Cerebellar nuclear complex (tissue), 1 donor: ENCODE results near the gene ACD.
A peak's percentile ranks its signal among the peaks of the same experiment; 100 is the strongest.

Source experiments
- DNase-seq, 2 experiments: peaks; one replicate each; lab custom pipeline; 2025; lab: John Stamatoyannopoulos, UW

The ACD gene

DNA sequence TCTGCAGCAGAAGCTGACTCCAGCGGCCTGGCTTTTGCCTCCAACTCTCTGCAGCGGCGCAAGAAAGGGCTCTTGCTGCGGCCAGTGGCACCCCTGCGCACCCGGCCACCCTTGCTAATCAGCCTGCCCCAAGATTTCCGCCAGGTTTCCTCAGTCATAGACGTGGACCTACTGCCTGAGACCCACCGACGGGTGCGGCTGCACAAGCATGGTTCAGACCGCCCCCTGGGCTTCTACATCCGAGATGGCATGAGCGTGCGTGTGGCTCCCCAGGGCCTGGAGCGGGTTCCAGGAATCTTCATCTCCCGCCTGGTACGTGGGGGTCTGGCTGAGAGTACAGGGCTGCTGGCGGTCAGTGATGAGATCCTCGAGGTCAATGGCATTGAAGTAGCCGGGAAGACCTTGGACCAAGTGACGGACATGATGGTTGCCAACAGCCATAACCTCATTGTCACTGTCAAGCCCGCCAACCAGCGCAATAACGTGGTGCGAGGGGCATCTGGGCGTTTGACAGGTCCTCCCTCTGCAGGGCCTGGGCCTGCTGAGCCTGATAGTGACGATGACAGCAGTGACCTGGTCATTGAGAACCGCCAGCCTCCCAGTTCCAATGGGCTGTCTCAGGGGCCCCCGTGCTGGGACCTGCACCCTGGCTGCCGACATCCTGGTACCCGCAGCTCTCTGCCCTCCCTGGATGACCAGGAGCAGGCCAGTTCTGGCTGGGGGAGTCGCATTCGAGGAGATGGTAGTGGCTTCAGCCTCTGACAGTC lies 2.0 kb upstream of the ACD start:
- DNase-seq, result no peak

DNA sequence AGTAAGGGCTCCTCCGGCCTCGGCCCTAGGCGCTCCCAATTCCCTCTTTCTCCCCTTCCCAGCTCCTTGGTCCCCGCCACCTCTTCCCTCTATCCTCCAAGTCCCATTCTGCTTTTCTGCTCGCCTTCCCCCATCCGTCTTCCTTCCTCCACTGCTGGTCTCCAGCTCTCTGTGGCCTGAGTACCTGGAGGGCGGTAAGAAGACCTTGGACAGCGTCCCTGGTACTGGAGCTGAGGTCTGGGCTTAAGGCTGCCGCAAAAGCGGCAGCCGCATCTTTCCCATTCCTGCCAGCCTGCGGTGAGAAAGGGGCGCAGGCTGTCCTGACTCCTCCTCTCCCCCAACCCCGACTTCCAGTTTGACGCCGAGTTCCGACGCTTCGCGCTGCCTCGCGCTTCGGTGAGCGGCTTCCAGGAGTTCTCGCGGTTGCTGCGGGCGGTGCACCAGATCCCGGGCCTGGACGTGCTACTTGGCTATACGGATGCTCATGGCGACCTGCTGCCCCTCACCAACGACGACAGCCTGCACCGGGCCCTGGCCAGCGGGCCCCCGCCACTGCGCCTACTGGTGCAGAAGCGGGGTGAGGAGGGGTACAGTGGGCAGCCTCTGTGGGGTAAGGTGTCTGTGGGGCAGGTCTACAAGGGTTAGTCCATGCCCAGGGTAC lies 1.2 kb upstream of the ACD start:
- no peak for DNase-seq

DNA sequence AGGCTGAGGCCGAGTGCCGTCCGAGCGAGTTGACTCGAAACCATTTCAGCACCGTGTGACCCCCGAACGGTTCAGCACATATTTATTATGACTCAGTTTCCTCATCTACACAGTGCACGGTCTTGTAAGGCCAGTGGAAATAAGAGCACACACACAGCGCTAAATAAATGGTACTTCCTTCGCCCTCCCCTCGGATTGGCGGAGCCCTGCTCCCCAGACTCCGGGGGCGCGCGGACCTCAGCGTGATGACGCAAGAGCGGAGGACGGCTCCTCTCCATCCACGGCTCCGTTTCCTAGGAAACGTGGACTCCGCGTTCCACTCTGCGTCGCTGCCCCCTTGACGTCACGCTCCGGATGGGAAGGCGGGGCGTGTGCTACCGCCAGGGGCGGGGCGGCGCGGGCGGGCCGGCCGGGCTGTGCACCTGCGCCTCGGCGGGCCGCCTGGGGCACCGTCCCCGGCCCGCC lies 536 bp upstream of the ACD start, which contains the start of gene PARD6A:
Gene PARD6A, plus strand, starts transcription at position 397 of the 465 bp plus-strand sequence. CDS start 79 bp downstream, outside the sequence.
- peak; percentile 93 to 97 for DNase-seq

DNA sequence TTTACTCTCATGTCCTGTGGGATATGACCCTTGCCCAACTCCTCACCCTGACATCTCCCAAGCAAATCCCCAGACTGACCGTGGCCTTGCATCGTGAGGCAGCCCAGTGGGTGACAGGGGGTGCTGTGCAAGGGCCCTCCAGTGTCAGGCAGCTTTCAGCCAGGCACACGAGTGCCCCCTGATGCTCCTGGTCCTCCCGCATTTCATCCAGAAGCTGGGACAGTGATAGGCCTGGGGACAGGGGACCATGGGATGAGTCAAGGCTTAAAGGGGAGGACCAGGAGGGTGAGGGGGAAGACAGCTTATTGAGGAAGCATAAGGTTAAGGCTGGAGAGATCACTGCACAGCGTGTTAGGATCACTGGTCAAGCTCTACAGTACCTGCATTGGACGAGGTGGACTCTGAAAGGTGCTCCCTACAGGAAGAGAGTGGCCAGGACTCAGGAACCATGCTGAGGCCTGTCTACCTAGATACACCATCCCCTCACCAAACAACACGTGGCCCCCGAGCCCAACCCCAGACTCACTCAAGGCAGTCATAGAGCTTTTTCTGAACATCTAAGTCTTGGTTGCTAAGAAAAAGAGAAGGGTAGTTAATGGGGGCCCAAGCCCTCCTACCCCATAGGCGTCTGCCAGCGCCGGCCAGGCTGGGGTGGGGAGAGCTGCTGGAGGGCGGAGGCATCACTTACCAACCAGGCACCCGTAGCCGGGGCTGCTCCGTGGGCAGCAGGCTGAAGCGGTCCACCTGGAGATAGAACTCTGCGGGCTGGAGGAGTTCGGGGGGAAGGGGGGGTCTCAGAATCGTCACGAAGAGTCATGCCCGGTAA lies 998 bp downstream of the ACD start:
- no peak for DNase-seq

DNA sequence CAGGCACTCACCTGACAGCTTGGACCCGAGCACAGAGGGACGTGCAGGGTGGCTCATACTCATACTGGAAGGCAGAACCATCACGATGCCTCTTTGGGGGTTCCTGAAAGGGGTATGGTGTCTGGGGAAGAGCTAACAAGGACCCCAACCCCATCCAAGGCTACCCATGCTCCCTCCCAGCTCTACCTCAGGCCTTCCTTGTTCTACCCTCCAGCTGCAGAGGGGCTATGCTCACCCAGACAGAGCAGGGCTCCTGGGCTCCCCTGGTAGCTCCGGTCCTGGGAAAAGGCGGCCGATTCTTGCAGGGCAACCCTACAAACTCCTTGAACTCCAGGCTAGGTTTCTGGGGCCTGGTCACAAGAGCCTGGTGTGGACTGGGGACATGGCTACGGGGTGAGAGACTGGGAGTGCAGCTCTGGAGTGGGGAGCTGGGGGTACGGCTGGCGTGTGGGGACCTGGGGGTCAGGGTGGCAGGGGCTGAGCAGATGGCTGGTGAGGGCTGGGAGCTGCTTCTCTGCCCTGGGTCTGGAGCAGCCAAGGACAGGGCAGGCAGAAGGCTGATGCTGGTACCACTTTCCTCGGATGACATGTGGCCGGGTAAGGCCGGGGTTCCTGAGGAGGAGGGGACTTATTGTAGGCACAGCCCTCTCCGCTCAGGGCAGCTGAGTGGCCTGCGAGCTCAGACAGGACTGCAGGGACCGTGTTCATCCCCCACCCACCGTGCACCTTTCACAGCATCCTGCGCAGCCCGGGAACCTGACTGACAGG lies 2.1 kb downstream of the ACD start:
- no peak for DNase-seq

DNA sequence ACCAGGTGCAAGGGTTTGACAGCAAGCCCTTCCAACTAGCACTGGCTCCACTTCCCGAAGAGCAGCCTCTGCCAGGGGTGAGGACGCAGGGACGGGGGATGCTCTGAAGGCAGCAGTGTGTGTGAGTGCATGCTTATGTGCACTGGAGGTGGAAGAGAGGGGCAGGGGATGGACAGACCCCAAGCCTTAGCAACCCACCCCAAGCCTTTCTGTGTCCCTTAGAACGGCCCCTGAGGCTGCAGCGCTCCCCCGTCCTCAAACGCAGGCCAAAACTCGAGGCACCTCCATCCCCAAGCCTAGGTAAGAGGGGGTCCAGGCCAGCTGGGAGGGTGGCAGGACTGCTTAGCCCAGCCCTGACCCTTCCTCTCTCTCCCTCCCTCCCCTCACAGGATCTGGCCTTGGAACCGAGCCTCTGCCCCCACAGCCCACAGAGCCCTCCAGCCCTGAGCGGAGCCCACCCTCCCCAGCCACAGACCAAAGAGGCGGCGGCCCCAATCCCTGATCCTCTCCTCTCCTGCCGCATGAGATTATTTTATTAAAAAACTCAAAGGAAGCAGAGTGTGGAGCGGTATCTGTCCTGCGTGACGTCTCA lies 2.9 kb downstream of the ACD start:
- DNase-seq, result no peak

DNA sequence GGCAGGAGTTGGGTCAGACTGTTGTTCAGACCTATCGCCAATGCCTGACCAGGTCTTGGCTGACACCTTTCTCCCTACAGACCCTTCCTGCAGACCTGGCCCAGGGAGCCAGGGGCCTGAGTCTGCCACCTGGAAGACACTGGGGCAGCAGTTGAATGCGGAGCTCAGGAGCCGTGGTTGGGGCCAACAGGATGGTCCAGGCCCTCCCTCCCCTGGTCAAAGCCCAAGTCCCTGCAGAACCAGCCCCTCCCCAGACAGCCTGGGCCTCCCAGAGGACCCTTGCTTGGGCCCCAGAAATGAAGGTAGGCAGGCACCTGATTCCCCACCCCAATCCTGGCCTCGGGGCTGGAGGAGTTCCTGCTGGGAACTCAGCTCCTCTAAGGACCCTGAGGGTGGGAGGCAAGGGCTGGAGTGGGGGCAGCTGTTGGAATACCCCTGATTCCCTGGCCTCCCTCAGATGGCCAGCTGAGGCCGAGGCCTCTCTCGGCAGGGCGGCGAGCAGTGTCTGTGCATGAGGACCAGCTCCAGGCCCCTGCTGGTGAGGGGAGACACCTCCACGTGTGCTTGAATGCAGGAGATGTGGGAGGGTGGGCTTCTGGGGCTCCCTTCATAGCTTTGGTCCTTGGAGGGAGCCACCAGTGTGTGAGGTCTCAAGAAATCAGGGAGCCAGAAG lies 3.6 kb downstream of the ACD start:
- DNase-seq, result no peak

DNA sequence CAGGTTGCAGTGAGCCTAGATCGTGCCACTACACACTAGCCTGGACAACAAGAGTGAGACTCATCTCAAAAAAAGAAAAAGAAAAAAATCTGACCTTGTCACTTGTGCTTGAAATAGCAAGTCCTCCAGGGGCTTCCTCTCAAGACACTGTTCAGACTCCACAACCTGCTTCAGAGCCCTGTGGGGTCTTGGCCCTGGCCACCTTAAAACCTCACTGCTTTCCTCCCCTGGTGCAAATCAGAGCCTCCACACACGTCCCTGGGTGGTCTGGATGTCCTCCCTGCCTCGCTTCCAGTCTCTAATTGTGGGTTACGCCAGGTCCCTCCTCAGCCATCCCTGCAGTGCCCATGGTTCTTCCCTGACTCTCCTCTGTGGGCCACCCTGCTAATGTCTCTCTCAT lies 4.7 kb downstream of the ACD start:
- no peak for DNase-seq

DNA sequence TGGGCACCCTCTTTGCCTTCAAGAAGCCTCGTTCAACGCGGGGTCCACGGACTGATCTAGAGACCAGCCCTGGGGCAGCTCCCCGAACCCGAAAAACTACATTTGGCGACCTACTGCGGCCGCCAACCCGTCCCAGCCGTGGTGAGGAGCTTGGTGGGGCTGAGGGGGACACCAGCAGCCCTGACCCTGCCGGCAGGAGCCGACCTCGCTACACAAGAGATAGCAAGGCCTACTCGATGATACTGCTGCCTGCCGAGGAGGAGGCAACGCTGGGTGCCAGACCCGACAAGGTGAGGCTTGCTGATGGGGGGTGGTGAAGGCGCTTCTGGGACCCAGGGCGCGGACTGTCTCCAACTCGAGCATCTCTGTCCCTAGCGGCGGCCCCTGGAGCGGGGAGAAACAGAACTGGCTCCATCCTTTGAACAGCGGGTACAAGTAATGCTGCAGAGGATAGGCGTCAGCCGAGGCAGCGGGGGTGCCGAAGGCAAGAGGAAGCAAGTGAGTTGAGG lies 5.6 kb downstream of the ACD start:
- no peak for DNase-seq

DNA sequence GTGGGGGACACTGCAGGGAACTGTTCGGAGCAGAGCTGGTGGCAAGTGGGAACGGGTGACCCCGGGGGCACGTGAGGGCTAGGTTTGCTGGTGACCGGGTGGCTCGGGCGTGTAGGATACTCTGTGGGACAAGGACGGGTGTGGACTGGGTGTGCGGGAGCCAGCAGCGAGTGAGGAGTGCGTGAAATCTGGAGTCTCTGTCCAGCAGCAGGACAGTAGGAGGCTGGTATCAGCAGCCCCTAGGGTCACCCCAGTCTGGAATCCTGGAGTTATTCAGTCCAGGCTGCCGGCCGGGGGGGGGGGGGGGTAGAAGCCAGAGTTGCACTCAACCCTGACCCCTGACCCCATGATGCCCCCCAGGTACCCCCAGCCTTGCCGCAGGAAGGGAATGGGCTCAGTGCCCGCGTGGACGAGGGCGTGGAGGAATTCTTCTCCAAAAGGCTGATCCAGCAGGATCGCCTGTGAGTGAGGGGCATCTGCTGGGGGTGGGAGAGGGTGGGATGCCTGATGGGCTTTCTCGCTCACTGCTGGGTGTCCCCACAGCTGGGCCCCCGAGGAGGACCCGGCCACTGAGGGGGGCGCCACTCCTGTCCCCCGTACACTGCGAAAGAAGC lies 6.2 kb downstream of the ACD start:
- no peak for DNase-seq

DNA sequence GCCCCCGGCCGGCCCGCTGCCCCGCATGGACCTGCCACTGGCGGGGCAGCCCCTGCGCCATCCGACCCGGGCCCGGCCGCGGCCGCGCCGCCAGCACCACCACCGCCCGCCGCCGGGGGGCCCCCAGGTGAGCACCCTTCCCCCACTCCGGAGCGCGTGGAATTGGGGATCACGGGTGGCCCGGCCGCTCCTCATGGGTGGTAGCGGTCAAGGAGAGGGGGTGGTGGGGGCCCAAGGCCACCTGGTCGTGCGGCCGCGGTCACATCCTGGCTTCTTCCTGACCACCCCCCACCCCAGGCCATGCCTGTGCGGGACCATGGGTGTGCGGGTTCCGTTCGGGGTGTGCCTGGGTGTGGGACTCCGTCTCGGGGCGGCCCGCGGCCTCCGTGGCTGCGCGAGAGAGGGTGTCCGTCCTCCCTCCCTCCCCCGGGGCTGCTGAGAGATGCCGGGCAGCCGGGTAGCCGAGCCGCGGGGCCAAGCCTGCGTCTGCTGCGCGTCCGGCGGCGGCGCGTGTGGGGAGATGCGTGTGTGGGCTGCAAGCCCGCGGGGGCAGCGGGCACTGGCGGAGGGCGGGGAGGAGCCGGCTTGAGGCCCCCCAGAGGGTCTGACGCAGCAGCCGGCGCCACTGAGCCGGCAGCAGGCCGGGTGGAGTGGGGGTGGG lies 6.8 kb downstream of the ACD start:
- no peak for DNase-seq

DNA sequence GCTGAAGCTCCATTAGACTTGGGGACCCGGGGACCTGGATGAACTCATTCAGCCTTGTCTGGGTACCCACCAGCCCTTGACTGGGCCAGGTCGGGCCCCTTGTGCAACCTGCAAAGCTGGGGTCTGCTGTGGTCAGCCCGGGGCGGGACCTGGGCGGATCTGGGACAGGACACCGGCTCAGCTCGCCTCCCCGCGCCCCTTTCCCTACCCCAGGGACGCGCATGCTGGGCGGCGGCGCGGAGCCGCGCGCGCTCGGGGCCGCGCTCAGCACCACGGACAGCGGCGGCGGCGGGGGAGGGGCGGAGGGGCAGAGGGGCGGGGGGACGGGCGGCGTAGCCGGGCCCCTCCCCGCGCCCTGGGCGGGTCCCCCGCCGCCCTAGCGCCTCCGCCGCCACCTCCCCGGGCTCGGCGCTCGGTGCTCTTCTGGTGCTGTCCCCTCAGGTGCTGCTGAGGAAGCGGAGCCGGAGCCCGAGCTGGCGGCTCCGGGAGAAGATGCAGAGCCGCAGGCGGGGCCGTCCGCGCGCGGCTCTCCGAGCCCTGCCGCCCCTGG lies 7.4 kb downstream of the ACD start:
- DNase-seq, result no peak

DNA sequence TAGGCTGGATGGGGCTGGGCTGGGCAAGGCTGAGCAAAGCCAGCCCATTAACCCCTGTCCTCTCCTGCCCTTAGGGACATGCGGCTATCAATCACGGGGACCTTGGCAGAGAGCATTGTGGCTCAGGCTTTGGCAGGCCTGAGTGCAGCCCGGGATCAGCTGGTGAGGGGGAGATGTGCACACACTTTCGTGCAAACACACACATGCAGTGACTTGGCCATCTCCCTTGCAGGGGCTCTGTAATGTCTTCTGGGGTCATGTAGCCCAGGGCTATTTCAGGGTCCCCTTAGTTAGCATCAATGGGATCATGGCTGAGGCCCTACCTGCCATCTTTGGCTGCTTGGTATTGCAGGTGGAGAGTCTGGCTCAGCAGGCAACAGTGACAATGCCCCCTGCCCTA lies 8.2 kb downstream of the ACD start:
- no peak for DNase-seq

DNA sequence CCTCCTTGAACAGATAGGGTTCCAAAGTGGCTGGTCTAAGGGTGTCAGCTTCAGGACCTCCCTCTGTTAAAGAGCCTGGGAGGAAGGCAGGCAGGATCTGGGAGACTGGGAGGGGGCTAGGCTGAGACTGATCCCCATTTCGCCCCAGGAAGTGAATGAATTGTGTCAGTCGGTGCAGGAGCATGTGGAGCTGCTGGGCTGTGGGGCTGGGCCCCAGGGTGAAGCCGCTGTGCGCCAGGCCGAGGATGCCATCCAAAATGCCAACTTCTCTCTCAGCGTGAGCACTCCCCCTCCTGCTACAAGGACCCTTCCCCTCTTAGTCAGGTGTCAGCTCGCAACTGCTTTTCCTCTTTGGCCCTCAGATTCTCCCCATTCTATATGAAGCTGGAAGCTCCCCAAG lies 9.0 kb downstream of the ACD start:
- DNase-seq, result no peak

DNA sequence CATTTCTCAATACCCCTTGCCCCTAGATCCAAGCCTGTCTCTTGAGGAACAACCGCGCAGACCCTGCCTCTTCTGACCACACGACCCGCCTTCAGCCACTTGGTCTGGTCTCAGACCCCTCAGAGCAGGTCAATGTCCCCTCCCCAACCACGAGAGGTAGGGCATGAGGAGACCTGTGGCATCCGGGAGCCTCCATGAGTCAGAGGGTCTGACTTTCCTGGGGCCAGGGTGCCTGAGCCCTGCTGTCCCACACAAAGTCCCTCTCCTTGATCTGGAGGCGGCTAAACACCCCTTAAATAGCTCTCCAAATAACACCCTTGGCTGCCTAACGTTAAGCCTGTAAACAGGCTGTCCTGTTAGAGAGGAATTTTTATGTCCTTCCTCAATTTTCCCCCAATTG lies 10.0 kb downstream of the ACD start:
- DNase-seq, result no peak

DNA sequence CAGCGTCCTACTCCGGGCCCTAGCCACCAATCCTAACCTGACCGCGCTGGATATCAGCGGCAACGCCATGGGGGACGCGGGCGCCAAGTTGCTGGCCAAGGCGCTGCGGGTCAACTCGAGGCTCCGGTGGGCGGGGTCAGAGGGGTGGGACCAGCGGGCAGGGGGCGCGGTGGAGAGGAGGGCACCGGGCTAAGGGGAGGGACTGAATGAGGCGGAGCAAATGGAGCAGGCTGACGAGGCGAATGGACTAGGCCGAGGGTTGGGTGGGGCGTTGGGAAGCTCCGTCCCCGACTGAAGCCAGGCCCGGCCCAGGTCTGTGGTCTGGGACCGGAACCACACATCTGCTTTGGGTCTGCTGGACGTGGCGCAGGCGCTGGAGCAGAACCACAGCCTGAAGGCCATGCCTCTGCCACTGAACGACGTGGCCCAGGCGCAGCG lies 10.5 kb downstream of the ACD start:
- DNase-seq, result no peak

DNA sequence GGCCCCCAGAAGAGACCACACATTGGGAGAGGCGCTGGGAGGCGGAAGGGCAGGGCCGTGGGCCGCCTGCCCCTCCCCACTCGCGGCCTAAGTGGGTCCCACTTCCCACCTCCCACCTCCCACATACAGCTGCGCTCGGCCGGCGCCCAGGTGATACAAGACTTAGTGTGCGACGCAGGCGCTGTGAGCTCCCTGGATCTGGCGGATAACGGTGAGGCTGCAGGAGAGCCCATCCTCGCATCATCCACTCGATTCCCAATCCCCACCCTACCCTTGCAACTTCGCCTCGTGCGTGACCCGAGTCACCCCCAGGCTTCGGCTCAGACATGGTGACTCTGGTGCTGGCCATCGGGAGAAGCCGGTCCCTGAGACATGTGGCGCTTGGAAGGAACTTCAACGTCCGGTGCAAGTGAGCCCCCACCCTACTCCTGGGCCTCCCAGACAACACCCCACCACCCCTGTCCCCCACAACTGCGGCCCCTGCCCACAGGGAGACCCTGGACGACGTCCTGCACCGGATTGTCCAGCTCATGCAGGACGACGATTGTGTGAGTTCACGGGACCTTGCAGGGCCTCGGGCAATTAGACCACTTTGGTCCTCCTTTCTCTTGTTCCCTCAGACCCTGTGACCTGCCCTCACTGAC lies 11.2 kb downstream of the ACD start:
- DNase-seq, result no peak

DNA sequence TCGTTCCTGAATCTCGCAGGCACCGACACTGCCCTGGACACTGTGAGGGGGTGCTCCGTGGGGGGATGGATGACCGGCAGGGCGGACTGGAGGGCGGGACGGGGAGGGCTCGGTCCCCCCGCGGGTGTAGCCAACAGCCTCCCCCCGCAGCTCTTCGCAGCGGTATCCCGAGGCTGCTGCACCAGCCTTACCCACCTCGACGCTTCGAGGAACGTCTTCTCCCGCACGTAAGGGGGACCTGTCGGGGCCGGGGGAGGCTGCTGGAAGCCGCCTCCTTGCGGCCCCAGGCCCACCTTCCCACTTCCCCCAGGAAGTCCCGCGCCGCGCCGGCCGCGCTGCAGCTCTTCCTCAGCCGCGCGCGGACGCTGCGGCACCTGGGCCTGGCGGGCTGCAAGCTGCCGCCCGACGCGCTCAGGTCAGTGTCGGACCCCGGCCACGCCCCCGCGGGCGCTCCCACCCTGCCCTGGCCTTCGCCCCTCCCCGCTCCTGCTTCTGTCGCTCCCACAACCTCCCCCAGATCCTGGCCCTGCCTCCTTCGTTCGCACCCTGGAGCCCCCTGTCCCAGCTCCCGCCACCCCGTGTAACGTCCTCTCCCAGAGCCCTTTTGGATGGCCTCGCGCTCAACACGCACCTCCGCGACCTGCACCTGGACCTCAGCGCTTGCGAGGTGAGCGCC lies 11.8 kb downstream of the ACD start:
- no peak for DNase-seq
